H1 (cell line): ENCODE measurements around the gene KIAA0040. TPM values are rescaled to one million over a fixed set of nuclear protein-coding genes. Genes with fewer than 3 reads are reported as not detected.
A peak's percentile ranks its signal among the peaks of the same experiment; 100 is the strongest.

Source experiments
- CTCF ChIA-PET: fragments of 300-600 bp; sonication (Branson Sonifier 250); formaldehyde crosslinking; loops from one replicate; lab custom pipeline; 2021; ENCODE audit not compliant: partially characterized antibody; lab: Charles Lee
- POLR2A ChIA-PET: fragments of 300-600 bp; sonication (Branson Sonifier 250); formaldehyde crosslinking; loops from one replicate; lab custom pipeline; 2021; ENCODE audit warnings: inconsistent platforms; ENCODE audit not compliant: partially characterized antibody; lab: Charles Lee
- DNase-seq, 2 experiments: peaks; one replicate each; pipeline versions ENCODE4 v3.0.0 to v3.0.0-alpha.2; 2010 to 2022; ENCODE audit warnings: low spot score in 2 of 2, low read depth in 1 of 2, mixed read lengths in 1 of 2
- FAIRE-seq: peaks from 2 replicates; lab custom pipeline; 2011; peaks lifted over from hg19 to GRCh38; lab: Jason Lieb, UNC
- H2AFZ ChIP-seq: 2 replicates; pipeline ENCODE4 v1.8.1; 2012; ENCODE audit warnings: low read length, inconsistent platforms
- H2AK5ac ChIP-seq: 2 replicates; pipeline ENCODE4 v1.6.1; 2013; ENCODE audit warnings: low read depth, low read length
- H2BK120ac ChIP-seq: replicated peaks from 2 replicates; pipeline ENCODE3; 2013; ENCODE audit warnings: low read depth, low read length, inconsistent platforms
- H2BK12ac ChIP-seq: 2 replicates; pipeline ENCODE4 v1.6.1; 2013; ENCODE audit warnings: low read depth, low read length
- H2BK15ac ChIP-seq: 2 replicates; pipeline ENCODE4 v1.6.1; 2013; ENCODE audit warnings: low read length
- H2BK20ac ChIP-seq: 2 replicates; pipeline ENCODE4 v1.6.1; 2013; ENCODE audit warnings: low read length
- H2BK5ac ChIP-seq: 2 replicates; pipeline ENCODE4 v1.6.1; 2013; ENCODE audit warnings: low read depth, low read length
- H3K14ac ChIP-seq: 2 replicates; pipeline ENCODE4 v1.6.1; 2013; ENCODE audit warnings: inconsistent platforms; ENCODE audit not compliant: insufficient read length
- H3K18ac ChIP-seq: 2 replicates; pipeline ENCODE4 v1.6.1; 2013; ENCODE audit warnings: low read length; ENCODE audit errors: extremely low read depth
- H3K23ac ChIP-seq: 2 replicates; pipeline ENCODE4 v1.6.1; 2013; ENCODE audit warnings: inconsistent platforms; ENCODE audit not compliant: insufficient read length
- H3K23me2 ChIP-seq: 2 replicates; pipeline ENCODE4 v1.6.1; 2013; ENCODE audit warnings: low read depth, low read length
- H3K27ac ChIP-seq: 2 replicates; pipeline ENCODE4 v1.6.1; 2011; ENCODE audit warnings: low read depth, low read length, inconsistent platforms
- H3K27me3 ChIP-seq, 4 experiments: replicated peaks in 1 of 4; 1 replicate in 1 of 4; 2 replicates in 3 of 4; pipeline versions ENCODE4 v1.6.1 to v1.8.1; 2011 to 2013; ENCODE audit warnings: low read length in 3 of 4, mild to moderate bottlenecking in 3 of 4, inconsistent platforms in 2 of 4, mixed read lengths in 2 of 4, moderate library complexity in 1 of 4; ENCODE audit not compliant: control insufficient read depth in 3 of 4, insufficient read depth in 3 of 4; ENCODE audit errors: extremely low read depth in 1 of 4
- H3K36me3 ChIP-seq, 4 experiments: 2 replicates each; pipeline versions ENCODE4 v1.6.1 to v1.8.1; 2011 to 2013; ENCODE audit warnings: mild to moderate bottlenecking in 4 of 4, low read length in 3 of 4, moderate library complexity in 2 of 4, control low read depth in 1 of 4, inconsistent platforms in 1 of 4; ENCODE audit not compliant: insufficient read depth in 4 of 4, control insufficient read depth in 2 of 4
- H3K4ac ChIP-seq: replicated peaks from 2 replicates; pipeline ENCODE3; 2013; ENCODE audit warnings: low read length, low read depth, mixed read lengths, inconsistent platforms; ENCODE audit not compliant: insufficient read length
- H3K4me1 ChIP-seq, 4 experiments: replicated peaks in 1 of 4; 1 replicate in 1 of 4; 2 replicates in 3 of 4; pipeline versions ENCODE4 v1.6.1 to v1.8.1; 2011 to 2013; ENCODE audit warnings: low read length in 3 of 4, inconsistent platforms in 2 of 4, mixed read lengths in 1 of 4; ENCODE audit not compliant: insufficient read depth in 4 of 4, control insufficient read depth in 3 of 4
- H3K4me2 ChIP-seq, 2 experiments: 2 replicates each; pipeline versions ENCODE4 v1.6.1 to v1.8.1; 2011 to 2013; ENCODE audit warnings: low read depth in 2 of 2, low read length in 2 of 2, control low read depth in 1 of 2, inconsistent platforms in 1 of 2, mild to moderate bottlenecking in 1 of 2; ENCODE audit not compliant: insufficient read depth in 1 of 2
- H3K4me3 ChIP-seq, 4 experiments: fragments of 200-600, 300-600 bp in 1 of 4; sonication (generic), shearing (Covaris generic), sonication (Bioruptor Twin) in 1 of 4; 2 replicates each; pipeline versions ENCODE4 v1.5.1 to v1.8.1; 2011 to 2016; ENCODE audit warnings: low read length in 4 of 4, low read depth in 3 of 4, control low read depth in 2 of 4, inconsistent platforms in 2 of 4, mild to moderate bottlenecking in 2 of 4, mixed read lengths in 1 of 4, moderate library complexity in 1 of 4; ENCODE audit not compliant: insufficient read depth in 2 of 4; ENCODE audit errors: extremely low read depth in 1 of 4
- H3K56ac ChIP-seq: replicated peaks from 2 replicates; pipeline ENCODE3; 2013; ENCODE audit warnings: low read depth, mild to moderate bottlenecking, mixed read lengths, low read length, inconsistent platforms; ENCODE audit not compliant: insufficient read length
- H3K79me1 ChIP-seq: 2 replicates; pipeline ENCODE4 v1.6.1; 2013; ENCODE audit warnings: low read depth, low read length, control low read depth
- H3K79me2 ChIP-seq, 2 experiments: 2 replicates each; pipeline versions ENCODE4 v1.6.1 to v1.8.1; 2012 to 2013; ENCODE audit warnings: low read length in 2 of 2, mild to moderate bottlenecking in 2 of 2, inconsistent platforms in 1 of 2; ENCODE audit not compliant: insufficient read depth in 2 of 2, control insufficient read depth in 1 of 2
- H3K9ac ChIP-seq, 4 experiments: replicated peaks in 1 of 4; 1 replicate in 1 of 4; 2 replicates in 3 of 4; pipeline versions ENCODE4 v1.6.1 to v1.8.1; 2011 to 2013; ENCODE audit warnings: low read depth in 3 of 4, low read length in 3 of 4, control low read depth in 2 of 4, mild to moderate bottlenecking in 2 of 4, moderate library complexity in 2 of 4, inconsistent platforms in 1 of 4; ENCODE audit errors: extremely low read depth in 1 of 4
- H3K9me3 ChIP-seq, 2 experiments: 2 replicates each; pipeline versions ENCODE4 v1.6.1 to v1.8.1; 2012 to 2013; ENCODE audit warnings: mild to moderate bottlenecking in 2 of 2, moderate library complexity in 2 of 2, control low read depth in 1 of 2, inconsistent platforms in 1 of 2, low read depth in 1 of 2, low read length in 1 of 2, mixed read lengths in 1 of 2; ENCODE audit not compliant: insufficient read depth in 2 of 2
- H4K20me1 ChIP-seq, 2 experiments: replicated peaks in 1 of 2; 2 replicates each; pipeline versions ENCODE3 to v1.8.1; 2011 to 2013; ENCODE audit warnings: inconsistent platforms in 2 of 2, low read length in 2 of 2, mild to moderate bottlenecking in 1 of 2; ENCODE audit not compliant: insufficient read depth in 2 of 2, control insufficient read depth in 1 of 2
- H4K5ac ChIP-seq: 2 replicates; pipeline ENCODE4 v1.6.1; 2013; ENCODE audit warnings: low read length, low read depth, mixed read lengths, inconsistent platforms; ENCODE audit not compliant: insufficient read length
- H4K8ac ChIP-seq: 2 replicates; pipeline ENCODE4 v1.8.0; 2013; ENCODE audit warnings: mild to moderate bottlenecking, moderate library complexity, low read length, inconsistent platforms; ENCODE audit not compliant: insufficient read depth; ENCODE audit errors: extremely low read depth
- H4K91ac ChIP-seq: replicated peaks from 2 replicates; pipeline ENCODE3; 2013; ENCODE audit warnings: low read length, mixed read lengths, inconsistent platforms; ENCODE audit not compliant: insufficient read length
- BCL11A ChIP-seq, 2 experiments: IDR thresholded peaks; one replicate each; pipeline ENCODE4 v1.6.1; 2011; ENCODE audit warnings: low read depth in 2 of 2, low read length in 2 of 2, mild to moderate bottlenecking in 2 of 2
- BRCA1 ChIP-seq: IDR thresholded peaks from 2 replicates; pipeline ENCODE4 v1.6.1; 2012; ENCODE audit warnings: low read depth, low read length, improper control_type of control experiment
- CBX8 ChIP-seq: fragments of 300-800, 300-1000 bp; sonication (generic); IDR thresholded peaks from 2 replicates; pipeline ENCODE4 v1.7.1; 2016; ENCODE audit warnings: low read depth, low read length, borderline replicate concordance
- GTF2F1 ChIP-seq: IDR thresholded peaks from 2 replicates; pipeline ENCODE4 v1.6.1; 2012; ENCODE audit warnings: low read depth, low read length, improper control_type of control experiment, borderline replicate concordance
- JUN ChIP-seq: IDR thresholded peaks from 2 replicates; pipeline ENCODE4 v1.6.1; 2011; ENCODE audit warnings: low read depth, mild to moderate bottlenecking, improper control_type of control experiment, low read length
- MAFK ChIP-seq: IDR thresholded peaks from 2 replicates; pipeline ENCODE4 v1.6.1; 2012; ENCODE audit warnings: low read depth, mild to moderate bottlenecking, improper control_type of control experiment, low read length
- PHF8 ChIP-seq: fragments of 200-600 bp; sonication (generic); conservative IDR thresholded peaks from 2 replicates; pipeline ENCODE4 v1.7.1; 2012; ENCODE audit warnings: low read depth, mild to moderate bottlenecking, inconsistent platforms, low read length, moderate library complexity
- POU5F1 ChIP-seq: IDR thresholded peaks from 2 replicates; pipeline ENCODE4 v1.6.1; 2011; ENCODE audit warnings: low read depth, mild to moderate bottlenecking, low read length, moderate library complexity
- SAP30 ChIP-seq: fragments of 300-600 bp; sonication (generic); IDR thresholded peaks from 2 replicates; pipeline ENCODE4 v1.7.1; 2012; ENCODE audit warnings: low read length, moderate library complexity, mild to moderate bottlenecking, inconsistent platforms; ENCODE audit not compliant: insufficient read depth, insufficient replicate concordance
- SIN3A ChIP-seq, 2 experiments: IDR thresholded peaks in 1 of 2; conservative IDR thresholded peaks in 1 of 2; 2 replicates each; pipeline ENCODE4 v1.6.1; 2011 to 2012; ENCODE audit warnings: low read length in 2 of 2, improper control_type of control experiment in 1 of 2, low read depth in 1 of 2, mild to moderate bottlenecking in 1 of 2
- SIX5 ChIP-seq: IDR thresholded peaks from 2 replicates; pipeline ENCODE4 v1.6.1; 2011; ENCODE audit warnings: mild to moderate bottlenecking, low read depth, low read length
- SP4 ChIP-seq: IDR thresholded peaks from 2 replicates; pipeline ENCODE4 v1.6.1; 2012; ENCODE audit warnings: low read length, inconsistent platforms
- WGBS, 2 experiments: shearing (Covaris generic) in 1 of 2; methylation state at CpG; one replicate each; pipeline versions ENCODE4 v1.1.6 to v1.1.7; 2013 to 2015; ENCODE audit warnings: low lambda C conversion rate in 2 of 2, mixed read lengths in 2 of 2, inconsistent platforms in 1 of 2, low coverage in 1 of 2, missing lambda C conversion rate in 1 of 2; ENCODE audit not compliant: insufficient replicate concordance in 2 of 2, insufficient coverage in 1 of 2, insufficient read length in 1 of 2; ENCODE audit errors: extremely low coverage in 1 of 2, missing lambda C conversion rate in 1 of 2; 5-methylcytosine and 5-hydroxymethylcytosine counted together
- polyA plus RNA-seq, 7 experiments: library from polyadenylated mRNA; depleted of rRNA in 3 of 7; stranded (reverse) in 5 of 7; unstranded in 2 of 7; fragments of >200 nt in 5 of 7; fragments of 200-250 nt in 2 of 7; gene quantifications; 1 replicate in 5 of 7; 2 replicates in 1 of 7; 4 replicates in 1 of 7; pipeline versions ENCODE4 v1.2.1 to v1.2.3, GENCODE V29; 2011 to 2013; ENCODE audit warnings: missing spikeins in 2 of 7, mixed read lengths in 2 of 7
- total RNA-seq: library from RNA; stranded (reverse); fragmentation: NEBNext Ultra II Directional; extraction: Animal tissue kit (Norgen Biotek cat#: 25700); gene quantifications from 2 replicates; pipeline ENCODE4 v1.2.1, GENCODE V29; 2021
- TF ChIP-seq, protein P1 (sequence below): IDR thresholded peaks from 2 replicates; pipeline ENCODE4 v1.6.1; 2012; ENCODE audit warnings: inconsistent platforms

KIAA0040 gene
- total and polyA plus RNA-seq, 2 of the 8 experiments (the other 6 are each of a cell fraction or from before 2014, with no cell fraction given), result 11.0 to 14.1 TPM

DNA sequence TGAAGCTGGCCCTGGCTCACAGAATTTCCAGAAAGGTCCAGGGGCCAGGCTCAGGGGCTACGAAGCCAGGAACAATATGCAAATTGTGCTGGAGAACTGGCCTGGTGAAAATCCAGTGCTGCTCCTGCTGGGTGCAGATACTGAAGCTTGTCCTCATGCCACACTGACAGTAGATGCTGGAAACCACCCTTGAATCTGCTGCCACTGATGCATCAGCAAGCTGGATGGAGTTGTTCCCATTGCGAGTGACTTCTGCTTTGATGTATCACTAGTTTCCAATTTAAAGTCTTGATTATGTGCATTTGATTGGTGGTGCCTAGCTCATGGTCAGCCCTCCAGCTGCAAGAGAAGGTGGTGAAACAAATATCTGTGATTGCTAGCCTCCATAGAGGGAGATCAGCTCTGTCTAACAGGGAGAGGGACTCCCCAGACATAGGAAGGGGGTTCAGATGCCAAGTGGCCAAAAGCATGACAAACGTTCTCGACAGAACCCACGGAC lies 11.0 kb upstream of the KIAA0040 start:
- H3K9ac ChIP-seq, result no peak overlapping the region
- H3K4me2 ChIP-seq, result no peak overlapping the region
- H3K18ac ChIP-seq, result no peak overlapping the region
- H2BK15ac ChIP-seq, result no peak overlapping the region
- H2BK12ac ChIP-seq, result no peak overlapping the region
- no peak overlapping the region for H4K91ac ChIP-seq
- H3K4me1 ChIP-seq, result no peaks in the 10 kb centered on the region; a peak in 1 of 7 replicates
- no peaks in the 10 kb centered on the region for H3K79me2 ChIP-seq
- H3K4ac ChIP-seq, result no peak overlapping the region
- no peak overlapping the region for H2AK5ac ChIP-seq
- 83% methylated on average over 5 of the region's 5 CpGs; no CpG with 5 or more reads in 1 of the 2 experiments for WGBS, 2 experiments
- no peak overlapping the region for H3K14ac ChIP-seq
- no peak overlapping the region for H2BK5ac ChIP-seq
- H3K79me1 ChIP-seq, result no peaks in the 10 kb centered on the region
- no peak overlapping the region for H4K8ac ChIP-seq
- H4K20me1 ChIP-seq, result no peaks in the 10 kb centered on the region
- H3K27ac ChIP-seq, result no peak overlapping the region
- no peaks in the 10 kb centered on the region for H3K27me3 ChIP-seq
- H3K23me2 ChIP-seq, result peaks cover 1% of the 10 kb centered on the region; the same call in 1 of the 2 replicates
- no peak overlapping the region for H3K23ac ChIP-seq
- no peak overlapping the region for H4K5ac ChIP-seq
- no peak overlapping the region for H2BK120ac ChIP-seq
- H3K9me3 ChIP-seq, result no peaks in the 10 kb centered on the region
- H2AFZ ChIP-seq, result peak overlapping the region; percentile 37; the same call in 1 of the 2 replicates
- no peak for DNase-seq
- POLR2A ChIA-PET, result no interaction called here
- no peak overlapping the region for H3K4me3 ChIP-seq
- no peak for FAIRE-seq
- no peaks in the 10 kb centered on the region for H3K36me3 ChIP-seq
- H2BK20ac ChIP-seq, result no peak overlapping the region
- H3K56ac ChIP-seq, result no peak overlapping the region
- CTCF ChIA-PET, result interaction anchor here (1.0 to 5.6 kb wide), 6 partner anchors 10 to 115 kb away, joined by 3 to 26 read pairs (median 5); no protein-coding TSS in a partner anchor
- no peak for TF ChIP-seq SP4
- TF ChIP-seq, protein P1, sequence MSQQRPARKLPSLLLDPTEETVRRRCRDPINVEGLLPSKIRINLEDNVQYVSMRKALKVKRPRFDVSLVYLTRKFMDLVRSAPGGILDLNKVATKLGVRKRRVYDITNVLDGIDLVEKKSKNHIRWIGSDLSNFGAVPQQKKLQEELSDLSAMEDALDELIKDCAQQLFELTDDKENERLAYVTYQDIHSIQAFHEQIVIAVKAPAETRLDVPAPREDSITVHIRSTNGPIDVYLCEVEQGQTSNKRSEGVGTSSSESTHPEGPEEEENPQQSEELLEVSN, result no peak
- no peak for TF ChIP-seq GTF2F1
- no peak for TF ChIP-seq PHF8
- no peak for TF ChIP-seq SIN3A (conservative IDR thresholded peaks at IDR 0.05 in 1 of 2, IDR thresholded peaks at IDR 0.05 in 1 of 2; ENCODE audit: low read depth in 1 of 2, low read length in 2 of 2)
- no peak for TF ChIP-seq CBX8
- no peak for TF ChIP-seq SAP30
- no peak for TF ChIP-seq JUN
- TF ChIP-seq SIX5, result no peak
- no peak for TF ChIP-seq BRCA1
- no peak for TF ChIP-seq MAFK
- no peak for TF ChIP-seq POU5F1
- TF ChIP-seq BCL11A (IDR thresholded peaks at IDR 0.05; ENCODE audit: low read depth in 2 of 2, low read length in 2 of 2), result no peak
